Left ventricle myocardium superior (tissue), 1 donor: ENCODE results near the gene SDHD. TPM values are rescaled to one million over a fixed set of nuclear protein-coding genes. Genes with fewer than 3 reads are reported as not detected.

Experiments used
- total RNA-seq: library from RNA; stranded (reverse); fragmentation: NEBNext Ultra II Directional; extraction: Animal tissue kit (Norgen Biotek cat#: 25700); gene quantifications from one replicate; pipeline ENCODE4 v1.2.1, GENCODE V29; 2021
- donor health status: DM: no; HTN: yes; CAD: no; lungs with severe emphysema.

SDHD gene
- total RNA-seq, 1 donor from 2014 or later, result 269 TPM

Other genes with a start within 250 kb of the SDHD start
- gene ALG9, start 215.3 kb upstream of the SDHD start, total RNA-seq, result 15.2 TPM
- gene FDXACB1, start 207.7 kb upstream of the SDHD start, total RNA-seq, result 1.3 TPM
- gene CFAP68, start 207.3 kb upstream of the SDHD start, total RNA-seq, result 26.1 TPM
- 6,681 TPM for gene CRYAB, start 175.1 kb upstream of the SDHD start, total RNA-seq
- 37.0 TPM for gene HSPB2, start 174.1 kb upstream of the SDHD start, total RNA-seq
- gene C11orf52, start 168.0 kb upstream of the SDHD start, total RNA-seq, result 1.0 TPM
- gene DIXDC1, start 149.5 kb upstream of the SDHD start, total RNA-seq, result 19.6 TPM
- gene DLAT, start 61.5 kb upstream of the SDHD start, total RNA-seq, result 189 TPM
- 1.6 TPM for gene PIH1D2, start 12.9 kb upstream of the SDHD start, total RNA-seq
- gene NKAPD1, start 12.6 kb upstream of the SDHD start, total RNA-seq, result 7.7 TPM
- 158 TPM for gene TIMM8B, start 117 bp upstream of the SDHD start, total RNA-seq
- gene IL18, start 77.2 kb downstream of the SDHD start, total RNA-seq, result 2.3 TPM
- not detected for gene TEX12, start 80.5 kb downstream of the SDHD start, total RNA-seq
- 137 TPM for gene BCO2, start 88.6 kb downstream of the SDHD start, total RNA-seq
- 25.2 TPM for gene PTS, start 139.6 kb downstream of the SDHD start, total RNA-seq
- not detected for gene PLET1, start 174.0 kb downstream of the SDHD start, total RNA-seq